ENCODE measurements around the gene ZBTB44. TPM values are rescaled to one million over a fixed set of nuclear protein-coding genes. Genes with fewer than 3 reads are reported as not detected.

Gene ZBTB44
- total and polyA plus RNA-seq, 4 donors = 4.7 to 33.9 (median 17.0) TPM

GRCh38 chr11:130278151-130278550 is 36.6 kb downstream of the ZBTB44 start:
- WGBS = 84% methylated on average over 3 of the region's 3 CpGs
- Histone ChIP-seq H3K4me1 (ENCODE audit: control insufficient read depth in 4 of 4, insufficient read depth in 4 of 4, low read length in 3 of 4) (peaks cover 0 to 3% (median 0%) of the 10 kb centered on the region in 4 donors), H3K27ac (ENCODE audit: low read depth in 1 of 2, low read length in 2 of 2) (no peak overlapping the region), H3K36me3 (ENCODE audit: control insufficient read depth in 4 of 4, insufficient read depth in 3 of 4, low read depth in 1 of 4, low read length in 3 of 4) (no peaks in the 10 kb centered on the region), H3K9ac (ENCODE audit: low read depth in 1 of 2, low read length in 2 of 2) (no peak overlapping the region), H3K9me3 (ENCODE audit: control insufficient read depth in 4 of 4, low read length in 3 of 4) (no peaks in the 10 kb centered on the region), H3K4me3 (ENCODE audit: low read depth in 1 of 3, low read length in 3 of 3) (no peak overlapping the region), H3K27me3 (ENCODE audit: control insufficient read depth in 4 of 4, insufficient read depth in 4 of 4, low read length in 3 of 4) (no peaks in the 10 kb centered on the region)
- no peak for TF ChIP-seq FOXA1 (IDR thresholded peaks at IDR 0.05)
- no peak for TF ChIP-seq FOXA2 (IDR thresholded peaks at IDR 0.05)
- no peak for TF ChIP-seq REST (IDR thresholded peaks at IDR 0.05)
- TF ChIP-seq HNF4A (conservative IDR thresholded peaks at IDR 0.05) = no peak
- no peak for TF ChIP-seq HNF4G (IDR thresholded peaks at IDR 0.05)
- no peak for DNase-seq (ENCODE audit: low spot score)

GRCh38 chr11:130272336-130272735 is 42.4 kb downstream of the ZBTB44 start:
- peaks cover 0 to 3% (median under 1%) of the 10 kb centered on the region in 4 donors for H3K36me3 ChIP-seq (ENCODE audit: control insufficient read depth in 4 of 4, insufficient read depth in 3 of 4, low read depth in 1 of 4, low read length in 3 of 4)
- 94% methylated on average over 2 of the region's 2 CpGs for WGBS
- H3K4me3 ChIP-seq (ENCODE audit: low read depth in 1 of 3, low read length in 3 of 3) = no peak overlapping the region
- no peak overlapping the region for H3K9ac ChIP-seq (ENCODE audit: low read depth in 1 of 2, low read length in 2 of 2)
- no peaks in the 10 kb centered on the region for H3K9me3 ChIP-seq (ENCODE audit: control insufficient read depth in 4 of 4, low read length in 3 of 4)
- H3K27ac ChIP-seq (ENCODE audit: low read depth in 1 of 2, low read length in 2 of 2) = no peak overlapping the region
- no peaks in the 10 kb centered on the region for H3K27me3 ChIP-seq (ENCODE audit: control insufficient read depth in 4 of 4, insufficient read depth in 4 of 4, low read length in 3 of 4)
- H3K4me1 ChIP-seq (ENCODE audit: control insufficient read depth in 4 of 4, insufficient read depth in 4 of 4, low read length in 3 of 4) = no peaks in the 10 kb centered on the region
- no peak for TF ChIP-seq MAX (IDR thresholded peaks at IDR 0.05)
- no peak for TF ChIP-seq RAD21 (IDR thresholded peaks at IDR 0.05)
- no peak for TF ChIP-seq EGR1 (IDR thresholded peaks at IDR 0.05; ENCODE audit: low read depth in 2 of 2)
- TF ChIP-seq FOXA1 (IDR thresholded peaks at IDR 0.05) = no peak
- TF ChIP-seq SP1 (IDR thresholded peaks at IDR 0.05) = no peak
- no peak for TF ChIP-seq CTCF (IDR thresholded peaks at IDR 0.05; ENCODE audit: low read depth, low read length, missing input control)
- no peak for TF ChIP-seq HNF4G (IDR thresholded peaks at IDR 0.05)
- TF ChIP-seq ZBTB33 (IDR thresholded peaks at IDR 0.05) = no peak
- TF ChIP-seq JUND (IDR thresholded peaks at IDR 0.05) = no peak
- no peak for TF ChIP-seq FOXA2 (IDR thresholded peaks at IDR 0.05)
- no peak for TF ChIP-seq GABPA (IDR thresholded peaks at IDR 0.05 in 1 of 2, conservative IDR thresholded peaks at IDR 0.05 in 1 of 2)
- TF ChIP-seq HNF4A (conservative IDR thresholded peaks at IDR 0.05) = no peak
- no peak for TF ChIP-seq ATF3 (IDR thresholded peaks at IDR 0.05)
- no peak for TF ChIP-seq YY1 (IDR thresholded peaks at IDR 0.05)
- no peak for TF ChIP-seq RXRA (IDR thresholded peaks at IDR 0.05)
- no peak for TF ChIP-seq NR2F2 (IDR thresholded peaks at IDR 0.05)
- no peak for TF ChIP-seq TAF1 (conservative IDR thresholded peaks at IDR 0.05)
- DNase-seq (ENCODE audit: low spot score) = no peak
